Transverse colon (tissue), 4 donors: ENCODE measurements around the gene SLC22A23.

Source experiments
- CTCF ChIP-seq, 5 experiments: fragments of 200-600 bp in 3 of 5; fragments of 450-650 bp in 2 of 5; sonication (generic) in 3 of 5; IDR thresholded peaks; 1 replicate in 2 of 5; 2 replicates in 3 of 5; pipeline ENCODE4 v1.5.1; 2016 to 2017; ENCODE audit warnings: antibody characterized with exemption in 5 of 5, inconsistent platforms in 3 of 5, mild to moderate bottlenecking in 2 of 5, moderate library complexity in 1 of 5
- EP300 ChIP-seq: sonication (generic); formaldehyde crosslinking; IDR thresholded peaks from one replicate; pipeline ENCODE4 v1.6.1; 2017; ENCODE audit warnings: antibody characterized with exemption, low read depth
- POLR2A ChIP-seq: fragments of 450-650 bp; IDR thresholded peaks from one replicate; pipeline ENCODE4 v1.6.1; 2016; ENCODE audit warnings: antibody characterized with exemption, mild to moderate bottlenecking, moderate library complexity
- POLR2AphosphoS5 ChIP-seq, 3 donors: sonication (generic); formaldehyde crosslinking; IDR thresholded peaks; one replicate each; pipeline ENCODE4 v1.6.1; 2016; ENCODE audit warnings: antibody characterized with exemption in 3 of 3

- TF ChIP-seq CTCF (IDR thresholded peaks at IDR 0.05) (no peak), EP300 (no peak), POLR2AphosphoS5 (IDR thresholded peaks at IDR 0.05) (no peak), POLR2A (no peak)
These were observed 167.2 kb downstream of the SLC22A23 start for GRCh38 chr6:3289664-3290055.
